Measurements from ENCODE around the gene KANSL3.

DNA sequence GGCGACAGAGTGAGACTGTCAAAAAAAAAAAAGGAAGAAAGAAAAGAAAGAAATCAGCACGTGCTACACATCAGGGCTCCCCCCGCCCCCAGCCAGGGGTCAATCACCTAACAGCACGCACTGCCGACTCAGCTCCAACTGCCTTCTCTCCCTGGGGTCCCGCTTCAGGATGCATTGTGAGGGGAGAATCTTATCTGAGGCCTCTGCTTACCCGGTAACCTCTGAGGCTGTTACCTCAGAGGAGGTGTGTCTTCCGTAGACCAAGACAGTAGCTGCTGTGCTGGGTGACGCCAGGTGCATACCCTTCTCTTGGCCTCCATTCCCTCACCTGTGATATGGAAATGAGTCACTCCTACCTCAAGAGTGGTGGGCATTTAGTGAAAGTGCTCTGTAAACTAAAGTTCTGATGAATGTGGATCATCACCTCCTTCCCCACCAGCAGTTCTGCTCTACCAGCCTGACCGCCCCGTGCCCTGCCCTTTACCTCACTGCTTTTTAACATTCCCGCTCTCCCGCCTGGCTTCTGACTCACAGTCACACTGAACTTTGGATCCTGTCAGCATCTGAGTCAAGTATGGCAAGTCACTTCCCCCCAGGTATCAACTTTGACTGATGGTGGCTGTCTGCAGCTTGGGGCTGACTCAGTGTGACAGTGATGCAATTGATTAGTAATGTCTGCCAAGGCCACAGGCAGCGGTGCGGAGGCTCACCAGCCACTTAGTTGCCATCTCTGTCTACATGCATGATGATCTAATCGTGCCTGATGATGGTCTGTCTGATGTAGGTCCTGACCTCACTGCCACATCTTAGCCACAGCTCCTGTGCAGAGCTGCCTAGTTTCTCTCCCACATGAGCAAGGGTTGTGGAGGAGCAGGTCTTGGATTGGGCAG is 81.4 kb downstream of the KANSL3 start:
- TF ChIP-seq ISL1 (CRISPR knock-in tag; IDR thresholded peaks at IDR 0.05), result no peak
- TF ChIP-seq ZC3H10 (CRISPR knock-in tag; IDR thresholded peaks at IDR 0.05), result no peak
- TF ChIP-seq TCF4 (CRISPR knock-in tag; IDR thresholded peaks at IDR 0.05; ENCODE audit: borderline replicate concordance), result no peak
- no peak for TF ChIP-seq TOX (CRISPR knock-in tag; IDR thresholded peaks at IDR 0.05; ENCODE audit: borderline replicate concordance)
- TF ChIP-seq, protein P1, sequence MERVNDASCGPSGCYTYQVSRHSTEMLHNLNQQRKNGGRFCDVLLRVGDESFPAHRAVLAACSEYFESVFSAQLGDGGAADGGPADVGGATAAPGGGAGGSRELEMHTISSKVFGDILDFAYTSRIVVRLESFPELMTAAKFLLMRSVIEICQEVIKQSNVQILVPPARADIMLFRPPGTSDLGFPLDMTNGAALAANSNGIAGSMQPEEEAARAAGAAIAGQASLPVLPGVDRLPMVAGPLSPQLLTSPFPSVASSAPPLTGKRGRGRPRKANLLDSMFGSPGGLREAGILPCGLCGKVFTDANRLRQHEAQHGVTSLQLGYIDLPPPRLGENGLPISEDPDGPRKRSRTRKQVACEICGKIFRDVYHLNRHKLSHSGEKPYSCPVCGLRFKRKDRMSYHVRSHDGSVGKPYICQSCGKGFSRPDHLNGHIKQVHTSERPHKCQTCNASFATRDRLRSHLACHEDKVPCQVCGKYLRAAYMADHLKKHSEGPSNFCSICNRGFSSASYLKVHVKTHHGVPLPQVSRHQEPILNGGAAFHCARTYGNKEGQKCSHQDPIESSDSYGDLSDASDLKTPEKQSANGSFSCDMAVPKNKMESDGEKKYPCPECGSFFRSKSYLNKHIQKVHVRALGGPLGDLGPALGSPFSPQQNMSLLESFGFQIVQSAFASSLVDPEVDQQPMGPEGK (CRISPR knock-in tag; IDR thresholded peaks at IDR 0.05; ENCODE audit: borderline replicate concordance), result no peak
- no peak for TF ChIP-seq ZFP3 (CRISPR knock-in tag; IDR thresholded peaks at IDR 0.05)
- no peak for TF ChIP-seq RARB (CRISPR knock-in tag; IDR thresholded peaks at IDR 0.05)
- no peak for TF ChIP-seq ARNTL (CRISPR knock-in tag; IDR thresholded peaks at IDR 0.05; ENCODE audit: borderline replicate concordance, low read depth)
- TF ChIP-seq, protein P2, sequence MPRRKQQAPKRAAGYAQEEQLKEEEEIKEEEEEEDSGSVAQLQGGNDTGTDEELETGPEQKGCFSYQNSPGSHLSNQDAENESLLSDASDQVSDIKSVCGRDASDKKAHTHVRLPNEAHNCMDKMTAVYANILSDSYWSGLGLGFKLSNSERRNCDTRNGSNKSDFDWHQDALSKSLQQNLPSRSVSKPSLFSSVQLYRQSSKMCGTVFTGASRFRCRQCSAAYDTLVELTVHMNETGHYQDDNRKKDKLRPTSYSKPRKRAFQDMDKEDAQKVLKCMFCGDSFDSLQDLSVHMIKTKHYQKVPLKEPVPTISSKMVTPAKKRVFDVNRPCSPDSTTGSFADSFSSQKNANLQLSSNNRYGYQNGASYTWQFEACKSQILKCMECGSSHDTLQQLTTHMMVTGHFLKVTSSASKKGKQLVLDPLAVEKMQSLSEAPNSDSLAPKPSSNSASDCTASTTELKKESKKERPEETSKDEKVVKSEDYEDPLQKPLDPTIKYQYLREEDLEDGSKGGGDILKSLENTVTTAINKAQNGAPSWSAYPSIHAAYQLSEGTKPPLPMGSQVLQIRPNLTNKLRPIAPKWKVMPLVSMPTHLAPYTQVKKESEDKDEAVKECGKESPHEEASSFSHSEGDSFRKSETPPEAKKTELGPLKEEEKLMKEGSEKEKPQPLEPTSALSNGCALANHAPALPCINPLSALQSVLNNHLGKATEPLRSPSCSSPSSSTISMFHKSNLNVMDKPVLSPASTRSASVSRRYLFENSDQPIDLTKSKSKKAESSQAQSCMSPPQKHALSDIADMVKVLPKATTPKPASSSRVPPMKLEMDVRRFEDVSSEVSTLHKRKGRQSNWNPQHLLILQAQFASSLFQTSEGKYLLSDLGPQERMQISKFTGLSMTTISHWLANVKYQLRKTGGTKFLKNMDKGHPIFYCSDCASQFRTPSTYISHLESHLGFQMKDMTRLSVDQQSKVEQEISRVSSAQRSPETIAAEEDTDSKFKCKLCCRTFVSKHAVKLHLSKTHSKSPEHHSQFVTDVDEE (CRISPR knock-in tag; IDR thresholded peaks at IDR 0.05), result no peak
- no peak for TF ChIP-seq ZNF565 (CRISPR knock-in tag; conservative IDR thresholded peaks at IDR 0.05; ENCODE audit: low read depth)
- TF ChIP-seq, protein P3, sequence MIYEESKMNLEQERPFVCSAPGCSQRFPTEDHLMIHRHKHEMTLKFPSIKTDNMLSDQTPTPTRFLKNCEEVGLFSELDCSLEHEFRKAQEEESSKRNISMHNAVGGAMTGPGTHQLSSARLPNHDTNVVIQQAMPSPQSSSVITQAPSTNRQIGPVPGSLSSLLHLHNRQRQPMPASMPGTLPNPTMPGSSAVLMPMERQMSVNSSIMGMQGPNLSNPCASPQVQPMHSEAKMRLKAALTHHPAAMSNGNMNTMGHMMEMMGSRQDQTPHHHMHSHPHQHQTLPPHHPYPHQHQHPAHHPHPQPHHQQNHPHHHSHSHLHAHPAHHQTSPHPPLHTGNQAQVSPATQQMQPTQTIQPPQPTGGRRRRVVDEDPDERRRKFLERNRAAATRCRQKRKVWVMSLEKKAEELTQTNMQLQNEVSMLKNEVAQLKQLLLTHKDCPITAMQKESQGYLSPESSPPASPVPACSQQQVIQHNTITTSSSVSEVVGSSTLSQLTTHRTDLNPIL (CRISPR knock-in tag; IDR thresholded peaks at IDR 0.05; ENCODE audit: low read depth), result no peak
